CD14-positive monocyte (primary cell): ENCODE data around the gene CBX2. TPM values are rescaled to one million over a fixed set of nuclear protein-coding genes. Genes with fewer than 3 reads are reported as not detected.

Experiments
- DNase-seq, 3 donors: peaks; one replicate each; pipeline ENCODE4 v3.0.0-alpha.2; 2011 to 2022
- H2AFZ ChIP-seq: 2 replicates; pipeline ENCODE4 v1.6.0; 2012; ENCODE audit warnings: mild to moderate bottlenecking, low read depth, low read length, inconsistent platforms; ENCODE audit not compliant: insufficient read depth, poor library complexity, severe bottlenecking
- H3K27ac ChIP-seq, 2 donors: 1 replicate in 1 of 2; 2 replicates in 1 of 2; pipeline ENCODE4 v1.5.1; 2012 to 2013; ENCODE audit warnings: low read length in 2 of 2, control low read depth in 1 of 2, inconsistent platforms in 1 of 2, low read depth in 1 of 2, mild to moderate bottlenecking in 1 of 2
- H3K27me3 ChIP-seq, 2 donors: one replicate each; pipeline versions ENCODE4 v1.6.0 to v1.6.1; 2011 to 2013; ENCODE audit warnings: low read length in 2 of 2; ENCODE audit not compliant: control insufficient read depth in 2 of 2, insufficient read depth in 2 of 2
- H3K36me3 ChIP-seq, 2 donors: replicated peaks in 1 of 2; 1 replicate in 1 of 2; 2 replicates in 1 of 2; pipeline versions ENCODE4 v1.5.1 to v1.6.1; 2012 to 2013; ENCODE audit warnings: low read length in 2 of 2, control low read depth in 1 of 2, inconsistent platforms in 1 of 2, mild to moderate bottlenecking in 1 of 2; ENCODE audit not compliant: insufficient read depth in 2 of 2, control insufficient read depth in 1 of 2
- H3K4me1 ChIP-seq, 2 donors: 1 replicate in 1 of 2; 2 replicates in 1 of 2; pipeline versions ENCODE4 v1.5.1 to v1.6.1; 2012 to 2013; ENCODE audit warnings: low read length in 2 of 2, control low read depth in 1 of 2, inconsistent platforms in 1 of 2, mild to moderate bottlenecking in 1 of 2, moderate library complexity in 1 of 2; ENCODE audit not compliant: insufficient read depth in 2 of 2, control insufficient read depth in 1 of 2
- H3K4me2 ChIP-seq: replicated peaks from 2 replicates; pipeline ENCODE3; 2012; ENCODE audit warnings: low read length, moderate library complexity, mild to moderate bottlenecking; ENCODE audit not compliant: poor library complexity, severe bottlenecking; ENCODE audit errors: extremely low read depth
- H3K4me3 ChIP-seq, 3 experiments: fragments of 200-600 bp in 1 of 3; sonication (generic) in 1 of 3; replicated peaks in 1 of 3; 1 replicate in 2 of 3; 2 replicates in 1 of 3; pipeline ENCODE4 v1.5.1; 2011 to 2013; ENCODE audit warnings: low read length in 3 of 3, mild to moderate bottlenecking in 3 of 3, control low read depth in 2 of 3, low read depth in 2 of 3, inconsistent platforms in 1 of 3, moderate library complexity in 1 of 3
- H3K79me2 ChIP-seq: 2 replicates; pipeline ENCODE4 v1.6.0; 2012; ENCODE audit warnings: mild to moderate bottlenecking, control low read depth, inconsistent platforms, low read length, moderate library complexity; ENCODE audit not compliant: insufficient read depth
- H3K9ac ChIP-seq: 2 replicates; pipeline ENCODE4 v1.6.0; 2017; ENCODE audit warnings: low read length, mild to moderate bottlenecking; ENCODE audit not compliant: insufficient read depth, poor library complexity, severe bottlenecking
- H3K9me3 ChIP-seq, 2 donors: replicated peaks in 1 of 2; 1 replicate in 1 of 2; 2 replicates in 1 of 2; pipeline versions ENCODE4 v1.5.1 to v1.6.1; 2012 to 2013; ENCODE audit warnings: low read length in 2 of 2, control low read depth in 1 of 2; ENCODE audit not compliant: control insufficient read depth in 1 of 2, insufficient read depth in 1 of 2
- H4K20me1 ChIP-seq: 2 replicates; pipeline ENCODE4 v1.6.0; 2012; ENCODE audit warnings: mild to moderate bottlenecking, low read length, control low read depth, moderate library complexity; ENCODE audit not compliant: insufficient read depth
- H3K27ac Mint-ChIP-seq, 7 donors: one replicate each; pipeline ENCODE4 v1.8.0; 2020; ENCODE audit warnings: mild to moderate bottlenecking in 7 of 7, mixed read lengths in 7 of 7, moderate library complexity in 6 of 7, inconsistent platforms in 2 of 7
- H3K27me3 Mint-ChIP-seq, 3 donors: one replicate each; pipeline ENCODE4 v1.8.0; 2021 to 2022; ENCODE audit warnings: low read depth in 3 of 3, mild to moderate bottlenecking in 3 of 3, mixed read lengths in 3 of 3, moderate library complexity in 3 of 3, inconsistent platforms in 1 of 3
- H3K36me3 Mint-ChIP-seq, 2 donors: one replicate each; pipeline ENCODE4 v1.8.0; 2020; ENCODE audit warnings: mixed read lengths in 2 of 2, inconsistent platforms in 1 of 2, mild to moderate bottlenecking in 1 of 2
- H3K4me1 Mint-ChIP-seq: one replicate; pipeline ENCODE4 v1.8.0; 2020; ENCODE audit warnings: mild to moderate bottlenecking, mixed read lengths
- H3K4me3 Mint-ChIP-seq, 2 donors: one replicate each; pipeline ENCODE4 v1.8.0; 2020; ENCODE audit warnings: mild to moderate bottlenecking in 2 of 2, mixed read lengths in 2 of 2, moderate library complexity in 1 of 2
- H3K9me3 Mint-ChIP-seq, 7 donors: one replicate each; pipeline ENCODE4 v1.8.0; 2020 to 2022; ENCODE audit warnings: mixed read lengths in 7 of 7, mild to moderate bottlenecking in 6 of 7, moderate library complexity in 6 of 7, inconsistent platforms in 2 of 7
- WGBS: methylation state at CpG from one replicate; pipeline ENCODE4 v1.1.5; 2013; ENCODE audit warnings: missing lambda C conversion rate; ENCODE audit not compliant: insufficient coverage; 5-methylcytosine and 5-hydroxymethylcytosine counted together
- intact Hi-C, 2 donors: fragments of 100-400 bp; cut with micrococcal nuclease; formaldehyde crosslinking; loops; one replicate each; pipeline versions ENCODE4 v1.15.0 to v1.15.1; 2023
- polyA plus RNA-seq, 3 donors: library from polyadenylated mRNA; depleted of rRNA in 1 of 3; unstranded in 2 of 3; stranded (reverse) in 1 of 3; fragments of 300-500 nt in 2 of 3; fragments of >200 nt in 1 of 3; fragmentation: Illumina TruSeq in 2 of 3; gene quantifications; 1 replicate in 2 of 3; 2 replicates in 1 of 3; pipeline ENCODE4 v1.2.3, GENCODE V29; 2012 to 2021
- TF ChIP-seq, protein P1 (sequence below): fragments of 200-600 bp; IDR thresholded peaks from one replicate; pipeline ENCODE4 v1.8.0; 2022; ENCODE audit warnings: antibody characterized with exemption, mild to moderate bottlenecking

Gene CBX2
- polyA plus RNA-seq, 3 donors, result 0.09 to 0.95 TPM; not detected in 1

GRCh38 chr17:79740413-79740812, 37.5 kb upstream of the CBX2 start:
- TF ChIP-seq, protein P1, sequence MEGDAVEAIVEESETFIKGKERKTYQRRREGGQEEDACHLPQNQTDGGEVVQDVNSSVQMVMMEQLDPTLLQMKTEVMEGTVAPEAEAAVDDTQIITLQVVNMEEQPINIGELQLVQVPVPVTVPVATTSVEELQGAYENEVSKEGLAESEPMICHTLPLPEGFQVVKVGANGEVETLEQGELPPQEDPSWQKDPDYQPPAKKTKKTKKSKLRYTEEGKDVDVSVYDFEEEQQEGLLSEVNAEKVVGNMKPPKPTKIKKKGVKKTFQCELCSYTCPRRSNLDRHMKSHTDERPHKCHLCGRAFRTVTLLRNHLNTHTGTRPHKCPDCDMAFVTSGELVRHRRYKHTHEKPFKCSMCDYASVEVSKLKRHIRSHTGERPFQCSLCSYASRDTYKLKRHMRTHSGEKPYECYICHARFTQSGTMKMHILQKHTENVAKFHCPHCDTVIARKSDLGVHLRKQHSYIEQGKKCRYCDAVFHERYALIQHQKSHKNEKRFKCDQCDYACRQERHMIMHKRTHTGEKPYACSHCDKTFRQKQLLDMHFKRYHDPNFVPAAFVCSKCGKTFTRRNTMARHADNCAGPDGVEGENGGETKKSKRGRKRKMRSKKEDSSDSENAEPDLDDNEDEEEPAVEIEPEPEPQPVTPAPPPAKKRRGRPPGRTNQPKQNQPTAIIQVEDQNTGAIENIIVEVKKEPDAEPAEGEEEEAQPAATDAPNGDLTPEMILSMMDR, result no peak
- peak overlapping the region in 1 of 2 donors; percentile 52 for H3K4me3 Mint-ChIP-seq
- Histone ChIP-seq H3K9ac (no peak overlapping the region), H3K4me2 (no peak overlapping the region), H3K4me1 (peaks cover 6 to 7% of the 10 kb centered on the region in 2 donors), H3K27ac (no peak overlapping the region), H3K36me3 (no peaks in the 10 kb centered on the region), H4K20me1 (no peaks in the 10 kb centered on the region), H3K27me3 (peaks cover 0 to 31% of the 10 kb centered on the region in 2 donors), H2AFZ (no peak overlapping the region), H3K9me3 (no peaks in the 10 kb centered on the region), H3K4me3 (no peak overlapping the region), H3K79me2 (no peaks in the 10 kb centered on the region)
- no peaks in the 10 kb centered on the region for H3K36me3 Mint-ChIP-seq
- peak overlapping the region in 1 of 7 donors; percentile 15 for H3K27ac Mint-ChIP-seq
- no peak for DNase-seq
- peaks cover 0 to 2% (median 0%) of the 10 kb centered on the region in 7 donors for H3K9me3 Mint-ChIP-seq
- 39% methylated on average over 5 of the region's 8 CpGs for WGBS
- peaks cover 5% of the 10 kb centered on the region for H3K4me1 Mint-ChIP-seq
- peaks cover 30 to 72% (median 45%) of the 10 kb centered on the region in 3 donors for H3K27me3 Mint-ChIP-seq
- intact Hi-C loops, result no loop called here

- intact Hi-C loops, result no loop called here
- Histone ChIP-seq H3K27me3 (peaks cover 2 to 38% of the 10 kb centered on the region in 2 donors), H4K20me1 (no peaks in the 10 kb centered on the region), H3K36me3 (no peaks in the 10 kb centered on the region), H3K27ac (no peak overlapping the region), H3K4me3 (no peak overlapping the region), H3K9me3 (no peaks in the 10 kb centered on the region), H3K4me1 (peaks cover 6 to 13% of the 10 kb centered on the region in 2 donors), H2AFZ (no peak overlapping the region), H3K9ac (no peak overlapping the region), H3K4me2 (no peak overlapping the region), H3K79me2 (no peaks in the 10 kb centered on the region)
- no peak for DNase-seq
- Mint-ChIP-seq H3K27ac (no peak overlapping the region), H3K9me3 (peaks cover 0 to 2% (median 0%) of the 10 kb centered on the region in 7 donors), H3K4me1 (peaks cover 10% of the 10 kb centered on the region), H3K4me3 (peak overlapping the region in 1 of 2 donors; percentile 26), H3K36me3 (no peaks in the 10 kb centered on the region), H3K27me3 (peaks cover 38 to 77% (median 52%) of the 10 kb centered on the region in 3 donors)
- TF ChIP-seq, protein P1, result no peak
- WGBS, result 42% methylated on average over 8 of the region's 10 CpGs
These were observed 36.6 kb upstream of the CBX2 start for GRCh38 chr17:79741401-79741750.
